ENCODE results near the gene NKX6-2. TPM values are rescaled to one million over a fixed set of nuclear protein-coding genes. Genes with fewer than 3 reads are reported as not detected.
"Not testable (repeated sequence)": the region's sequence is repeated elsewhere in the genome, so short reads cannot be mapped to it uniquely, and the experiment has no call there.

NKX6-2 gene
- polyA plus RNA-seq, 1 donor from 2014 or later: not detected

GRCh38 chr10:132793213-132793612 is 7.3 kb upstream of the NKX6-2 start:
- TF ChIP-seq TAF1 (IDR thresholded peaks at IDR 0.05; ENCODE audit: low read depth): no peak
- no peak for TF ChIP-seq CTCF (IDR thresholded peaks at IDR 0.05; ENCODE audit: poor library complexity, severe bottlenecking)
- no peak for TF ChIP-seq MXI1 (conservative IDR thresholded peaks at IDR 0.05; ENCODE audit: poor library complexity, severe bottlenecking)
- TF ChIP-seq POLR2AphosphoS5 (IDR thresholded peaks at IDR 0.05): no peak
- no peak for TF ChIP-seq SMC3 (conservative IDR thresholded peaks at IDR 0.05; ENCODE audit: poor library complexity)
- TF ChIP-seq EP300 (conservative IDR thresholded peaks at IDR 0.05; ENCODE audit: poor library complexity, severe bottlenecking): no peak
- TF ChIP-seq RAD21 (conservative IDR thresholded peaks at IDR 0.05): no peak
- no peak for TF ChIP-seq REST (IDR thresholded peaks at IDR 0.05; ENCODE audit: borderline replicate concordance)
- no peak for TF ChIP-seq EZH2 (IDR thresholded peaks at IDR 0.05; ENCODE audit: borderline replicate concordance, insufficient read depth, low read length, poor library complexity, severe bottlenecking)

GRCh38 chr10:132792796-132793195 is 6.8 kb upstream of the NKX6-2 start:
- Histone ChIP-seq H3K36me3 (ENCODE audit: insufficient read depth, low read length) (no peaks in the 10 kb centered on the region), H3K4me3 (ENCODE audit: low read length) (no peak overlapping the region), H3K4me2 (ENCODE audit: low read length) (no peak overlapping the region), H4K20me1 (ENCODE audit: insufficient read depth) (no peaks in the 10 kb centered on the region), H2AFZ (ENCODE audit: low read depth, low read length) (no peak overlapping the region), H3K9me3 (ENCODE audit: low read length) (no peaks in the 10 kb centered on the region), H3K27ac (ENCODE audit: low read length) (no peak overlapping the region), H3K27me3 (ENCODE audit: insufficient read depth, low read depth, low read length) (peaks cover 38% of the 10 kb centered on the region), H3F3A (ENCODE audit: insufficient read depth, low read length, poor library complexity, severe bottlenecking) (no peaks in the 10 kb centered on the region), H3K79me2 (replicated peaks; ENCODE audit: insufficient read depth, low read length) (no peaks in the 10 kb centered on the region), H3K9ac (ENCODE audit: low read length) (no peak overlapping the region), H3K9me2 (ENCODE audit: insufficient read depth, low read length) (no peaks in the 10 kb centered on the region)
- TF ChIP-seq RAD21 (conservative IDR thresholded peaks at IDR 0.05) (no peak), SMC3 (conservative IDR thresholded peaks at IDR 0.05; ENCODE audit: poor library complexity) (no peak), EZH2 (IDR thresholded peaks at IDR 0.05; ENCODE audit: borderline replicate concordance, insufficient read depth, low read length, poor library complexity, severe bottlenecking) (no peak), POLR2AphosphoS5 (IDR thresholded peaks at IDR 0.05) (no peak), REST (IDR thresholded peaks at IDR 0.05; ENCODE audit: borderline replicate concordance) (no peak), CTCF (IDR thresholded peaks at IDR 0.05; ENCODE audit: poor library complexity, severe bottlenecking) (no peak), MXI1 (conservative IDR thresholded peaks at IDR 0.05; ENCODE audit: poor library complexity, severe bottlenecking) (no peak), EP300 (conservative IDR thresholded peaks at IDR 0.05; ENCODE audit: poor library complexity, severe bottlenecking) (no peak)

More at GRCh38 chr10:132793213-132793612, 7.3 kb upstream of the NKX6-2 start:
- Histone ChIP-seq H3K9me2 (ENCODE audit: insufficient read depth, low read length) (no peaks in the 10 kb centered on the region), H3K4me3 (ENCODE audit: low read length) (no peak overlapping the region), H3K9me3 (ENCODE audit: low read length) (no peaks in the 10 kb centered on the region), H4K20me1 (ENCODE audit: insufficient read depth) (no peaks in the 10 kb centered on the region), H2AFZ (ENCODE audit: low read depth, low read length) (no peak overlapping the region), H3K4me2 (ENCODE audit: low read length) (no peak overlapping the region), H3K27ac (ENCODE audit: low read length) (no peak overlapping the region), H3K27me3 (ENCODE audit: insufficient read depth, low read depth, low read length) (peaks cover 34% of the 10 kb centered on the region), H3K9ac (ENCODE audit: low read length) (no peak overlapping the region), H3F3A (ENCODE audit: insufficient read depth, low read length, poor library complexity, severe bottlenecking) (no peaks in the 10 kb centered on the region), H3K36me3 (ENCODE audit: insufficient read depth, low read length) (no peaks in the 10 kb centered on the region), H3K79me2 (replicated peaks; ENCODE audit: insufficient read depth, low read length) (no peaks in the 10 kb centered on the region)

- peaks cover 44% of the 10 kb centered on the region for H3K27me3 ChIP-seq (ENCODE audit: insufficient read depth, low read depth, low read length)
- H3K9ac ChIP-seq (ENCODE audit: low read length); H3K36me3 ChIP-seq (ENCODE audit: insufficient read depth, low read length); H3K9me2 ChIP-seq (ENCODE audit: insufficient read depth, low read length); H3K4me2 ChIP-seq (ENCODE audit: low read length); H3K9me3 ChIP-seq (ENCODE audit: low read length); H3K4me3 ChIP-seq (ENCODE audit: low read length); H4K20me1 ChIP-seq (ENCODE audit: insufficient read depth); H3F3A ChIP-seq (ENCODE audit: insufficient read depth, low read length, poor library complexity, severe bottlenecking); H3K79me2 ChIP-seq (replicated peaks; ENCODE audit: insufficient read depth, low read length); H3K27ac ChIP-seq (ENCODE audit: low read length); H2AFZ ChIP-seq (ENCODE audit: low read depth, low read length): not testable (repeated sequence)
These were observed 6.2 kb upstream of the NKX6-2 start for GRCh38 chr10:132792099-132792498.
